Transverse colon (tissue), 4 donors: ENCODE data around the gene LCK.

Experiments
- CTCF ChIP-seq, 5 experiments: fragments of 200-600 bp in 3 of 5; fragments of 450-650 bp in 2 of 5; sonication (generic) in 3 of 5; IDR thresholded peaks; 1 replicate in 2 of 5; 2 replicates in 3 of 5; pipeline ENCODE4 v1.5.1; 2016 to 2017; ENCODE audit warnings: antibody characterized with exemption in 5 of 5, inconsistent platforms in 3 of 5, mild to moderate bottlenecking in 2 of 5, moderate library complexity in 1 of 5
- EP300 ChIP-seq: sonication (generic); formaldehyde crosslinking; IDR thresholded peaks from one replicate; pipeline ENCODE4 v1.6.1; 2017; ENCODE audit warnings: antibody characterized with exemption, low read depth
- POLR2A ChIP-seq: fragments of 450-650 bp; IDR thresholded peaks from one replicate; pipeline ENCODE4 v1.6.1; 2016; ENCODE audit warnings: antibody characterized with exemption, mild to moderate bottlenecking, moderate library complexity
- POLR2AphosphoS5 ChIP-seq, 3 donors: sonication (generic); formaldehyde crosslinking; IDR thresholded peaks; one replicate each; pipeline ENCODE4 v1.6.1; 2016; ENCODE audit warnings: antibody characterized with exemption in 3 of 3

GRCh38 chr1:32234792-32235191 is 16.3 kb upstream of the LCK start:
- TF ChIP-seq POLR2A: no peak
- TF ChIP-seq CTCF (IDR thresholded peaks at IDR 0.05): no peak
- TF ChIP-seq EP300: no peak
- no peak for TF ChIP-seq POLR2AphosphoS5 (IDR thresholded peaks at IDR 0.05)
